HepG2 (cell line): ENCODE results near the gene DNM3. TPM values are rescaled to one million over a fixed set of nuclear protein-coding genes. Genes with fewer than 3 reads are reported as not detected.
A peak's percentile ranks its signal among the peaks of the same experiment; 100 is the strongest.

Experiments
- ATAC-seq: fragments of 200-7000 bp; cut with Tn5 transposase; 3 replicates; pipeline ENCODE4 v1.9.1; 2020; ENCODE audit warnings: mild to moderate bottlenecking, moderate library complexity
- BruUV-seq: library from RNA; stranded (reverse); fragments of 400-500 nt; replicated peaks from 2 replicates; lab custom pipeline; 2021; lab: Mats Ljungman, UMichigan
- CTCF ChIA-PET: fragments of 300-600 bp; formaldehyde crosslinking; extraction: SDS; loops from one replicate; lab custom pipeline; 2021; ENCODE audit warnings: low total read pairs, inconsistent platforms, low intra/inter-chr PET ratio; lab: Yijun Ruan, JAX
- POLR2A ChIA-PET: fragments of 350-600 bp; sonication (Branson Sonifier 250); formaldehyde crosslinking; loops from one replicate; lab custom pipeline; 2020; ENCODE audit warnings: antibody characterized with exemption, inconsistent platforms; lab: Yijun Ruan, JAX
- DNase-seq: peaks from one replicate; pipeline ENCODE4 v3.0.0-alpha.2; 2015; ENCODE audit warnings: low spot score
- FAIRE-seq: peaks from 3 replicates; lab custom pipeline; 2011; peaks lifted over from hg19 to GRCh38; lab: Jason Lieb, UNC
- H2AFZ ChIP-seq: one replicate; pipeline ENCODE4 v1.6.1; 2011; ENCODE audit warnings: low read length, inconsistent platforms
- H3K27ac ChIP-seq: fragments of 300-600 bp; 3 replicates; pipeline ENCODE4 v1.8.0; 2011; ENCODE audit warnings: mixed run types, mild to moderate bottlenecking, mixed read lengths, low read length, inconsistent platforms; ENCODE audit not compliant: insufficient read depth; ENCODE audit errors: extremely low read length
- H3K27me3 ChIP-seq, 2 experiments: fragments of 200-600 bp in 1 of 2; 2 replicates in 1 of 2; 3 replicates in 1 of 2; pipeline versions ENCODE4 v1.6.0 to v1.8.0; 2011; ENCODE audit warnings: low read length in 2 of 2, mild to moderate bottlenecking in 2 of 2, moderate library complexity in 2 of 2, inconsistent platforms in 1 of 2; ENCODE audit not compliant: insufficient read depth in 2 of 2, control insufficient read depth in 1 of 2
- H3K36me3 ChIP-seq, 2 experiments: fragments of 200-600 bp in 1 of 2; replicated peaks in 1 of 2; 2 replicates in 1 of 2; 3 replicates in 1 of 2; pipeline versions ENCODE4 v1.5.1 to v1.8.0; 2011; ENCODE audit warnings: low read length in 2 of 2, inconsistent platforms in 1 of 2; ENCODE audit not compliant: insufficient read depth in 2 of 2, control insufficient read depth in 1 of 2
- H3K4me1 ChIP-seq: 2 replicates; pipeline ENCODE4 v1.5.1; 2012; ENCODE audit warnings: low read length, inconsistent platforms; ENCODE audit not compliant: insufficient read depth
- H3K4me2 ChIP-seq: 2 replicates; pipeline ENCODE4 v1.6.0; 2011; ENCODE audit warnings: low read depth, low read length, inconsistent platforms
- H3K4me3 ChIP-seq, 3 experiments: fragments of 200-600 bp in 1 of 3; sonication (generic), shearing (Covaris generic) in 1 of 3; replicated peaks in 1 of 3; 2 replicates each; pipeline ENCODE4 v1.5.1; 2011 to 2016; ENCODE audit warnings: low read length in 3 of 3, inconsistent platforms in 2 of 3, low read depth in 2 of 3, mild to moderate bottlenecking in 2 of 3, control low read depth in 1 of 3, mixed read lengths in 1 of 3; ENCODE audit not compliant: insufficient read depth in 1 of 3
- H3K79me2 ChIP-seq: one replicate; pipeline ENCODE4 v1.6.1; 2011; ENCODE audit warnings: low read length, inconsistent platforms; ENCODE audit not compliant: insufficient read depth
- H3K9ac ChIP-seq: 2 replicates; pipeline ENCODE4 v1.6.0; 2011; ENCODE audit warnings: mild to moderate bottlenecking, low read depth, low read length, inconsistent platforms; ENCODE audit not compliant: insufficient read depth
- H3K9me3 ChIP-seq: 2 replicates; pipeline ENCODE4 v1.5.1; 2012; ENCODE audit warnings: mild to moderate bottlenecking, low read length
- H4K20me1 ChIP-seq: 2 replicates; pipeline ENCODE4 v1.6.0; 2011; ENCODE audit warnings: inconsistent platforms, mild to moderate bottlenecking, low read length, moderate library complexity; ENCODE audit not compliant: insufficient read depth
- AHDC1 ChIP-seq: sonication (generic); formaldehyde crosslinking; IDR thresholded peaks from 2 replicates; pipeline ENCODE4 v1.5.1; 2020; ENCODE audit warnings: mild to moderate bottlenecking, missing genetic modification reagents, borderline replicate concordance
- KLF12 ChIP-seq: sonication (generic); formaldehyde crosslinking; IDR thresholded peaks from 2 replicates; pipeline ENCODE4 v1.4.0; 2020; ENCODE audit warnings: missing genetic modification reagents, borderline replicate concordance
- RBFOX2 ChIP-seq: fragments of 200-400 bp; formaldehyde crosslinking; IDR thresholded peaks from 2 replicates; pipeline ENCODE4 v1.6.1; 2017; ENCODE audit warnings: low read depth, mild to moderate bottlenecking, low read length
- SOX13 ChIP-seq, 3 experiments: fragments of 450-650 bp in 1 of 3; sonication (generic) in 1 of 3; formaldehyde crosslinking in 1 of 3; IDR thresholded peaks in 2 of 3; conservative IDR thresholded peaks in 1 of 3; 2 replicates each; pipeline versions ENCODE4 v1.5.0 to v1.6.1; 2016 to 2020; ENCODE audit warnings: antibody characterized with exemption in 1 of 3, mild to moderate bottlenecking in 1 of 3, missing compliant biosample characterization in 1 of 3, missing genetic modification reagents in 1 of 3, moderate library complexity in 1 of 3
- TCF7 ChIP-seq: sonication (generic); IDR thresholded peaks from 2 replicates; pipeline ENCODE4 v1.6.1; 2016; ENCODE audit warnings: antibody characterized with exemption, low read depth
- XRCC5 ChIP-seq: fragments of 200-400 bp; formaldehyde crosslinking; optimal IDR thresholded peaks from 2 replicates; pipeline ENCODE3; 2017; ENCODE audit warnings: mild to moderate bottlenecking, low read length
- ZNF232 ChIP-seq: sonication (generic); formaldehyde crosslinking; IDR thresholded peaks from 2 replicates; pipeline ENCODE4 v1.4.0; 2020; ENCODE audit warnings: missing genetic modification reagents, borderline replicate concordance
- ZNF605 ChIP-seq: sonication (generic); formaldehyde crosslinking; IDR thresholded peaks from 2 replicates; pipeline ENCODE4 v1.8.0; 2022; ENCODE audit warnings: mild to moderate bottlenecking, missing genetic modification reagents
- WGBS: methylation state at CpG from one replicate; pipeline ENCODE4 v1.1.6; 2017; ENCODE audit warnings: low lambda C conversion rate; 5-methylcytosine and 5-hydroxymethylcytosine counted together
- in situ Hi-C: cut with HindIII; loops from 2 replicates; pipeline ENCODE4 v1.10.0; 2017; ENCODE audit warnings: low pct_unique_long_range_greater_than_20kb; ENCODE audit not compliant: extremely low pct_ligation_motif_present
- intact Hi-C: fragments of 100-400 bp; cut with micrococcal nuclease; formaldehyde crosslinking; loops from one replicate; pipeline ENCODE4 v1.10.0; 2022; ENCODE audit not compliant: unreplicated experiment
- polyA plus RNA-seq, 8 experiments: library from polyadenylated mRNA; depleted of rRNA in 3 of 8; stranded (reverse) in 7 of 8; unstranded in 1 of 8; fragments of >200 nt; fragmentation: Illumina TruSeq in 4 of 8; extraction: Trizol in 4 of 8; gene quantifications; 2 replicates each; pipeline versions ENCODE4 v1.2.1 to v1.2.3, GENCODE V29; 2011 to 2016; ENCODE audit warnings: low read depth in 4 of 8, missing spikeins in 1 of 8, mixed read lengths in 1 of 8; ENCODE audit not compliant: insufficient read depth in 1 of 8
- total RNA-seq, 5 experiments: library from RNA; depleted of rRNA; stranded (reverse); fragments of >200 nt; fragmentation: Illumina TruSeq; extraction: Trizol; gene quantifications; 2 replicates each; pipeline ENCODE4 v1.2.3, GENCODE V29; 2016; ENCODE audit warnings: low read depth in 1 of 5
- TF ChIP-seq, protein P1 (sequence below): sonication (generic); formaldehyde crosslinking; IDR thresholded peaks from 2 replicates; pipeline ENCODE4 v1.8.0; 2022; ENCODE audit warnings: mild to moderate bottlenecking, missing genetic modification reagents, borderline replicate concordance

DNM3 gene
- total and polyA plus RNA-seq, 2 of the 13 experiments (the other 11 are each of a cell fraction or from before 2014, with no cell fraction given), result 0.05 TPM; not detected in 1

DNA sequence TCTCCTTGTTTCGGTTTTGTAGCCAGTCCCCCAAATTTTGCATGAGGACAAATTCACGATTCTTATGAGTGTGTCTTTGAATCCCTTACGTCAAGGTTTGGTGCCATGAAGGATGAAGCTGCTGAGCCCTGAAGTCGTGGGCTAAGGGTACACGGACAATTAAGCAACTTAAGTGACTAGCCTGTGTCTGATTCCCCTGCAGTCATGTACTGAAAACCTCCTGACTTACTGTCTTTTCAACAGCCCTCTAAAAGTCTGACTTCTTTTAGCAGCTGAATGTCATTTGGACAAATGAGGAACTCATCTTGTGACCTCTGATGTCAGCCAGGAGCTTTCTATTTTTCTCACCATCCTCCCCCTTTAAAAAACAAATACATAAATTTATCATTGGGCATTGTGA, 552.1 kb downstream of the DNM3 start:
- no peak overlapping the region for H3K9ac ChIP-seq
- TF ChIP-seq XRCC5, result no peak
- no peak for TF ChIP-seq ZNF605
- no peak for TF ChIP-seq ZNF232 (CRISPR knock-in tag)
- TF ChIP-seq, protein P1, sequence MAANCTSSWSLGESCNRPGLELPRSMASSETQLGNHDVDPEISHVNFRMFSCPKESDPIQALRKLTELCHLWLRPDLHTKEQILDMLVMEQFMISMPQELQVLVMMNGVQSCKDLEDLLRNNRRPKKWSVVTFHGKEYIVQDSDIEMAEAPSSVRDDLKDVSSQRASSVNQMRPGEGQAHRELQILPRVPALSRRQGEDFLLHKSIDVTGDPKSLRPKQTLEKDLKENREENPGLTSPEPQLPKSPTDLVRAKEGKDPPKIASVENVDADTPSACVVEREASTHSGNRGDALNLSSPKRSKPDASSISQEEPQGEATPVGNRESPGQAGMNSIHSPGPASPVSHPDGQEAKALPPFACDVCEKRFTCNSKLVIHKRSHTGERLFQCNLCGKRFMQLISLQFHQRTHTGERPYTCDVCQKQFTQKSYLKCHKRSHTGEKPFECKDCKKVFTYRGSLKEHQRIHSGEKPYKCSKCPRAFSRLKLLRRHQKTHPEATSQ (CRISPR knock-in tag), result no peak
- TF ChIP-seq TCF7, result no peak
- H3K4me2 ChIP-seq, result no peak overlapping the region
- H3K4me3 ChIP-seq, result no peak overlapping the region
- H3K27me3 ChIP-seq, result no peaks in the 10 kb centered on the region; a peak in 1 of 5 replicates
- in situ Hi-C loops (loop anchor here (10.0 kb wide), 1 partner anchor 389 kb away; no protein-coding TSS in a partner anchor), intact Hi-C loops (no loop called here)
- H3K36me3 ChIP-seq, result no peaks in the 10 kb centered on the region
- BruUV-seq, result no TSS peak
- DNase-seq (no peak), FAIRE-seq (no peak), ATAC-seq (no peak)
- CTCF ChIA-PET, result no interaction called here
- no peaks in the 10 kb centered on the region for H3K9me3 ChIP-seq
- POLR2A ChIA-PET, result no interaction called here
- H4K20me1 ChIP-seq, result no peaks in the 10 kb centered on the region
- WGBS, result 69% methylated on average over 5 of the region's 5 CpGs
- H3K4me1 ChIP-seq, result peaks cover 23% of the 10 kb centered on the region
- H3K79me2 ChIP-seq, result no peaks in the 10 kb centered on the region
- H3K27ac ChIP-seq, result no peak overlapping the region
- no peak overlapping the region for H2AFZ ChIP-seq

- H4K20me1 ChIP-seq, result no peaks in the 10 kb centered on the region
- no peak overlapping the region for H3K27ac ChIP-seq
- intact Hi-C loops (no loop called here), in situ Hi-C loops (loop anchor here (10.0 kb wide), 1 partner anchor 389 kb away; no protein-coding TSS in a partner anchor)
- no peaks in the 10 kb centered on the region for H3K9me3 ChIP-seq
- no peak overlapping the region for H3K4me2 ChIP-seq
- CTCF ChIA-PET, result no interaction called here
- H3K4me1 ChIP-seq, result peaks cover 28% of the 10 kb centered on the region
- no peak overlapping the region for H3K9ac ChIP-seq
- no peak overlapping the region for H2AFZ ChIP-seq
- FAIRE-seq, result no peak
- DNase-seq, result peak; percentile 4
- no peak for ATAC-seq
- TF ChIP-seq RBFOX2 (no peak), KLF12 (CRISPR knock-in tag) (no peak), AHDC1 (CRISPR knock-in tag) (no peak), SOX13 (IDR thresholded peaks at IDR 0.05) (no peak), SOX13 (CRISPR knock-in tag; conservative IDR thresholded peaks at IDR 0.05 in 1 of 2, IDR thresholded peaks at IDR 0.05 in 1 of 2) (peak in 1 of 2 experiments; percentile 22; a peak in 1 of 4 replicates)
- POLR2A ChIA-PET, result no interaction called here
- 30% methylated on average over 4 of the region's 4 CpGs for WGBS
- no peak overlapping the region for H3K4me3 ChIP-seq
- H3K27me3 ChIP-seq, result no peaks in the 10 kb centered on the region; a peak in 1 of 5 replicates
- H3K79me2 ChIP-seq, result no peaks in the 10 kb centered on the region
- BruUV-seq, result no TSS peak
- H3K36me3 ChIP-seq, result no peaks in the 10 kb centered on the region
These were observed 552.9 kb downstream of the DNM3 start for GRCh38 chr1:172394141-172394751.
